ENCODE results near the gene PDE4A. TPM values are rescaled to one million over a fixed set of nuclear protein-coding genes. Genes with fewer than 3 reads are reported as not detected.

The PDE4A gene
- total and polyA plus RNA-seq, 10 of the 15 experiments (the other 5 are each of a cell fraction or from before 2014, with no cell fraction given), result 0.24 to 13.3 (median 4.9) TPM

DNA sequence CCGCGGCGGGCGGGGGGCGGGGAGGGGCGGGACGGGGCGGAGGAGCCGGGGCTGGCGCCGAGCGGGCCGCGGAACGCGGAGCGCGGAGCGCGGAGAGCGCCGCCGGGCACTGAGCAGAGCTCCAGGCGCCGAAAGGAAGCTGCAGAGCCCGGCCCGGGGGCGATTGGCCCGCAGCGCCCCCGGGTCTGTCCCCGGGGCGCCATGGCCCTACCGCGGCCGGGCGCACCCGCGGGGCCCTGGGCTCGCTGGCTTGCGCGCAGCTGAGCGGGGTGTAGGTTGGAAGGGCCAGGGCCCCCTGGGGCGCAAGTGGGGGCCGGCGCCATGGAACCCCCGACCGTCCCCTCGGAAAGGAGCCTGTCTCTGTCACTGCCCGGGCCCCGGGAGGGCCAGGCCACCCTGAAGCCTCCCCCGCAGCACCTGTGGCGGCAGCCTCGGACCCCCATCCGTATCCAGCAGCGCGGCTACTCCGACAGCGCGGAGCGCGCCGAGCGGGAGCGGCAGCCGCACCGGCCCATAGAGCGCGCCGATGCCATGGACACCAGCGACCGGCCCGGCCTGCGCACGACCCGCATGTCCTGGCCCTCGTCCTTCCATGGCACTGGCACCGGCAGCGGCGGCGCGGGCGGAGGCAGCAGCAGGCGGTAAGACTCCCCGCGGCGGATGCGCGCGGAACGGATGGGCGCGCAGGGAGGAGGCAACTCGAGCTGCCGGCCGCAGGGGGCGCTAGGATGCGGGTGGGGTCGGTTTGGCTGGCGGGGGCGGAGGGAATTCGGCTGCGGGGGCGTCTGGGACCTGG lies at the start of gene PDE4A (continued):
- no peak for TF ChIP-seq YBX1 (IDR thresholded peaks at IDR 0.05)
- TF ChIP-seq, protein P1, sequence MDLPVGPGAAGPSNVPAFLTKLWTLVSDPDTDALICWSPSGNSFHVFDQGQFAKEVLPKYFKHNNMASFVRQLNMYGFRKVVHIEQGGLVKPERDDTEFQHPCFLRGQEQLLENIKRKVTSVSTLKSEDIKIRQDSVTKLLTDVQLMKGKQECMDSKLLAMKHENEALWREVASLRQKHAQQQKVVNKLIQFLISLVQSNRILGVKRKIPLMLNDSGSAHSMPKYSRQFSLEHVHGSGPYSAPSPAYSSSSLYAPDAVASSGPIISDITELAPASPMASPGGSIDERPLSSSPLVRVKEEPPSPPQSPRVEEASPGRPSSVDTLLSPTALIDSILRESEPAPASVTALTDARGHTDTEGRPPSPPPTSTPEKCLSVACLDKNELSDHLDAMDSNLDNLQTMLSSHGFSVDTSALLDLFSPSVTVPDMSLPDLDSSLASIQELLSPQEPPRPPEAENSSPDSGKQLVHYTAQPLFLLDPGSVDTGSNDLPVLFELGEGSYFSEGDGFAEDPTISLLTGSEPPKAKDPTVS (IDR thresholded peaks at IDR 0.05; ENCODE audit: low read depth, low read length), result 0 out of 2 replicates have a peak, but pooled peaks have one; percentile 28
- no peak for TF ChIP-seq BCL11A (IDR thresholded peaks at IDR 0.05; ENCODE audit: low read depth, low read length)
- TF ChIP-seq CREB1 (IDR thresholded peaks at IDR 0.05; ENCODE audit: low read depth), result no peak
- no peak for TF ChIP-seq TCF3 (IDR thresholded peaks at IDR 0.05; ENCODE audit: borderline replicate concordance, insufficient read depth, low read depth, low read length)
- no peak for TF ChIP-seq CHD1 (IDR thresholded peaks at IDR 0.05; ENCODE audit: low read depth, low read length)
- no peak for TF ChIP-seq GABPA (IDR thresholded peaks at IDR 0.05; ENCODE audit: low read depth)
- TF ChIP-seq TAF1 (IDR thresholded peaks at IDR 0.05; ENCODE audit: borderline replicate concordance, low read depth, low read length), result 0 out of 2 replicates have a peak, but pooled peaks have one; percentile 12
- TF ChIP-seq, protein P2, sequence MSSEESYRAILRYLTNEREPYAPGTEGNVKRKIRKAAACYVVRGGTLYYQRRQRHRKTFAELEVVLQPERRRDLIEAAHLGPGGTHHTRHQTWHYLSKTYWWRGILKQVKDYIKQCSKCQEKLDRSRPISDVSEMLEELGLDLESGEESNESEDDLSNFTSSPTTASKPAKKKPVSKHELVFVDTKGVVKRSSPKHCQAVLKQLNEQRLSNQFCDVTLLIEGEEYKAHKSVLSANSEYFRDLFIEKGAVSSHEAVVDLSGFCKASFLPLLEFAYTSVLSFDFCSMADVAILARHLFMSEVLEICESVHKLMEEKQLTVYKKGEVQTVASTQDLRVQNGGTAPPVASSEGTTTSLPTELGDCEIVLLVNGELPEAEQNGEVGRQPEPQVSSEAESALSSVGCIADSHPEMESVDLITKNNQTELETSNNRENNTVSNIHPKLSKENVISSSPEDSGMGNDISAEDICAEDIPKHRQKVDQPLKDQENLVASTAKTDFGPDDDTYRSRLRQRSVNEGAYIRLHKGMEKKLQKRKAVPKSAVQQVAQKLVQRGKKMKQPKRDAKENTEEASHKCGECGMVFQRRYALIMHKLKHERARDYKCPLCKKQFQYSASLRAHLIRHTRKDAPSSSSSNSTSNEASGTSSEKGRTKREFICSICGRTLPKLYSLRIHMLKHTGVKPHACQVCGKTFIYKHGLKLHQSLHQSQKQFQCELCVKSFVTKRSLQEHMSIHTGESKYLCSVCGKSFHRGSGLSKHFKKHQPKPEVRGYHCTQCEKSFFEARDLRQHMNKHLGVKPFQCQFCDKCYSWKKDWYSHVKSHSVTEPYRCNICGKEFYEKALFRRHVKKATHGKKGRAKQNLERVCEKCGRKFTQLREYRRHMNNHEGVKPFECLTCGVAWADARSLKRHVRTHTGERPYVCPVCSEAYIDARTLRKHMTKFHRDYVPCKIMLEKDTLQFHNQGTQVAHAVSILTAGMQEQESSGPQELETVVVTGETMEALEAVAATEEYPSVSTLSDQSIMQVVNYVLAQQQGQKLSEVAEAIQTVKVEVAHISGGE (CRISPR knock-in tag; IDR thresholded peaks at IDR 0.05), result no peak
- peak in 1 of 2 experiments; percentile 55; a peak in 2 of 4 replicates for TF ChIP-seq IKZF2 (IDR thresholded peaks at IDR 0.05)
- TF ChIP-seq LARP7 (IDR thresholded peaks at IDR 0.05), result peak; percentile 39; the same call in 1 of the 2 replicates
- TF ChIP-seq, protein P3, sequence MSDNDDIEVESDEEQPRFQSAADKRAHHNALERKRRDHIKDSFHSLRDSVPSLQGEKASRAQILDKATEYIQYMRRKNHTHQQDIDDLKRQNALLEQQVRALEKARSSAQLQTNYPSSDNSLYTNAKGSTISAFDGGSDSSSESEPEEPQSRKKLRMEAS (IDR thresholded peaks at IDR 0.05; ENCODE audit: low read depth, low read length), result no peak
- no peak for TF ChIP-seq STAT1 (conservative IDR thresholded peaks at IDR 0.05)
- no peak for TF ChIP-seq SP1 (IDR thresholded peaks at IDR 0.05; ENCODE audit: low read depth, low read length)
- TF ChIP-seq, protein P4, sequence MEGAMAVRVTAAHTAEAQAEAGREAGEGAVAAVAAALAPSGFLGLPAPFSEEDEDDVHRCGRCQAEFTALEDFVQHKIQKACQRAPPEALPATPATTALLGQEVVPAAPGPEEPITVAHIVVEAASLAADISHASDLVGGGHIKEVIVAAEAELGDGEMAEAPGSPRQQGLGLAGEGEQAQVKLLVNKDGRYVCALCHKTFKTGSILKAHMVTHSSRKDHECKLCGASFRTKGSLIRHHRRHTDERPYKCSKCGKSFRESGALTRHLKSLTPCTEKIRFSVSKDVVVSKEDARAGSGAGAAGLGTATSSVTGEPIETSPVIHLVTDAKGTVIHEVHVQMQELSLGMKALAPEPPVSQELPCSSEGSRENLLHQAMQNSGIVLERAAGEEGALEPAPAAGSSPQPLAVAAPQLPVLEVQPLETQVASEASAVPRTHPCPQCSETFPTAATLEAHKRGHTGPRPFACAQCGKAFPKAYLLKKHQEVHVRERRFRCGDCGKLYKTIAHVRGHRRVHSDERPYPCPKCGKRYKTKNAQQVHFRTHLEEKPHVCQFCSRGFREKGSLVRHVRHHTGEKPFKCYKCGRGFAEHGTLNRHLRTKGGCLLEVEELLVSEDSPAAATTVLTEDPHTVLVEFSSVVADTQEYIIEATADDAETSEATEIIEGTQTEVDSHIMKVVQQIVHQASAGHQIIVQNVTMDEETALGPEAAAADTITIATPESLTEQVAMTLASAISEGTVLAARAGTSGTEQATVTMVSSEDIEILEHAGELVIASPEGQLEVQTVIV (IDR thresholded peaks at IDR 0.05; ENCODE audit: borderline replicate concordance, partially characterized antibody), result no peak
- no peak for TF ChIP-seq JUNB (IDR thresholded peaks at IDR 0.05)
- peak in 1 of 2 experiments; percentile 99; a peak in 2 of 3 replicates for TF ChIP-seq EGR1 (IDR thresholded peaks at IDR 0.05; ENCODE audit: borderline replicate concordance in 1 of 2, low read depth in 2 of 2, low read length in 2 of 2)
- TF ChIP-seq BACH1 (IDR thresholded peaks at IDR 0.05; ENCODE audit: borderline replicate concordance), result no peak
- no peak for TF ChIP-seq HCFC1 (IDR thresholded peaks at IDR 0.05; ENCODE audit: low read length)
- no peak for TF ChIP-seq EZH2 (IDR thresholded peaks at IDR 0.05; ENCODE audit: borderline replicate concordance, control insufficient read depth, low read depth, low read length)
- TF ChIP-seq, protein P5, sequence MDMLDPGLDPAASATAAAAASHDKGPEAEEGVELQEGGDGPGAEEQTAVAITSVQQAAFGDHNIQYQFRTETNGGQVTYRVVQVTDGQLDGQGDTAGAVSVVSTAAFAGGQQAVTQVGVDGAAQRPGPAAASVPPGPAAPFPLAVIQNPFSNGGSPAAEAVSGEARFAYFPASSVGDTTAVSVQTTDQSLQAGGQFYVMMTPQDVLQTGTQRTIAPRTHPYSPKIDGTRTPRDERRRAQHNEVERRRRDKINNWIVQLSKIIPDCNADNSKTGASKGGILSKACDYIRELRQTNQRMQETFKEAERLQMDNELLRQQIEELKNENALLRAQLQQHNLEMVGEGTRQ (IDR thresholded peaks at IDR 0.05; ENCODE audit: borderline replicate concordance, low read depth, low read length), result no peak
- no peak for TF ChIP-seq SUPT20H (IDR thresholded peaks at IDR 0.05; ENCODE audit: borderline replicate concordance, control insufficient read depth, low read depth, low read length)

Measured in GM12878 (cell line).